Myocyte (in vitro differentiated cells): ENCODE measurements around the gene TSPAN18. TPM values are rescaled to one million over a fixed set of nuclear protein-coding genes. Genes with fewer than 3 reads are reported as not detected.

Experiments
- DNase-seq: peaks from one replicate; pipeline ENCODE4 v3.0.0-alpha.2; 2012; ENCODE audit warnings: low read depth
- polyA plus RNA-seq: library from polyadenylated mRNA; unstranded; fragments of >200 nt; gene quantifications from one replicate; pipeline ENCODE4 v1.2.1, GENCODE V29; 2012; ENCODE audit warnings: missing spikeins
- total RNA-seq: library from RNA; depleted of rRNA; stranded (reverse); fragments of >200 nt; gene quantifications from 2 replicates; pipeline ENCODE4 v1.2.3, GENCODE V29; 2014

The TSPAN18 gene, protein sequence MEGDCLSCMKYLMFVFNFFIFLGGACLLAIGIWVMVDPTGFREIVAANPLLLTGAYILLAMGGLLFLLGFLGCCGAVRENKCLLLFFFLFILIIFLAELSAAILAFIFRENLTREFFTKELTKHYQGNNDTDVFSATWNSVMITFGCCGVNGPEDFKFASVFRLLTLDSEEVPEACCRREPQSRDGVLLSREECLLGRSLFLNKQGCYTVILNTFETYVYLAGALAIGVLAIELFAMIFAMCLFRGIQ
- total RNA-seq, result 1.3 and 1.8 TPM in 2 replicates
- 2.2 TPM for polyA plus RNA-seq

DNA sequence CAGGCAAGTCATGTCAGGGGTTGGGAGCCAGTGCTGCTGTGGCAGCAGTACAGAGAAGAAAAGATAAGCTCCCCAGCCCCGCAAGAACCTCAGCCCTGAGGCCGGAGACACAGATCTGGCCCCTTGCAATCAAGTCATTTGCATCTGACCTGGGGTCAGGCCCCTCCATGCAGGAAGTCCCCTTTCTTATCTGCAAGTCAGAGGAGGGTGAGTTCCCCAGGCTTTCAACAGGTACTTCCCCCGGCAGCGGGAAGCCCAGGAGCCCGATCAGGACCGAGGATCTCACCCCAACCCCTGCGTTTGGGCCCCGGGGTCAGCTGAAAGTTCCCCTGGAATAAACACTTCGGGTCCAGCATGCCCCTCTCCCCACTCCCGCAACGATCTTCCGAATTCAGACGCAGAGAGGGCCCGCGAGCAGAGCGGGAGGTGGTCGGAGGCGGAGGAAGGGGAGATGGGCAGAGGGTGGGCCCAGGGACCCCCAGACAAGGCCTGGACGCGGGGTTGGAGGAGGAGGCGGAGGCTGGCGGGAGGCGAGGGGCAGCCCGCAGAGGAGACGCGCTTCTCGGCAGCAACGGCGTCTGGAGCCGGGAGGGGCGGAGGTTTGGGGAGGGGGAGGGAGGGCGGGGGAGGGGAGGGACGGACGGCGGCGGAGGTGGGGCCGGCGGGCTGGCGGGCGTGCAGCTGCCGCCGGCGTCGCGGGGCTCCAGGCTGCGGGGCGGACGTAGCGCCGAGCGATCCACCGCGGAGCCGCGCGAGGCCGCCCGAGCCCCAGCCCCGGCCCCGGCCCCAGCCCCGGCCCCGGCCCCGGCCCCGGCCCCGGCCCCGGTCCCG, at the start of gene TSPAN18:
Gene TSPAN18 (plus strand): TSS at position 680 of the 831 bp plus-strand sequence. CDS start 179,455 bp downstream, outside the sequence.
- no peak for DNase-seq

DNA sequence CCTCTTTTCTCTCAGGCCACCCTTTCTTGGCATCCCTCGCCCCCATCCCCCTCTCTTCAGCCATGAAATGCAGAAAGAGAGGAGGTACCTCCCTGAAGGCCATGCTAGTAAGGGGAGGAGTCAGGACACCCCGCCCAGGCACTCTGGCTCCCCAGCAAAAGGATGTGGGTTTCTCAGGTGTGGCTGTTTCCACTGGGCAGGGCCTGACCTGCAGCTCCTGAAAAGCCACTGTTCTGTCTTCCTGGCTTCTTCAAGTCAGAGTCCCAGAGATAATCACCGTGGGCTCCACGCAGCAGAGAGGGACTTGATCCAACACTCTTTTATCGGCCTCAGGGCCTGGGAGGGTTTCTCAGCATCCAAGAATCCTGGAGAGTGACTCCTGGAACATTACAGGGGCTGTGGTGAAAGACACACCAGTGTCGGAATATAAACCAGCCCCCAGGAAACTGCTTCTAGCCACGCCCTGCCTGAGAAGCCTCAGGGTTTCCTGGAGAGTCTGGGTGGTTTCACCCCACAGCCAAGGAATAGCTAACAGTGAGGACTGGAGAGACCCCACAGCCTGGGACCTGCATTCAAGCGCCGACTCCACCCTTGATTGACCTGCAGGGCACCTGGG, 45.7 kb upstream of the TSPAN18 start:
- no peak for DNase-seq

DNA sequence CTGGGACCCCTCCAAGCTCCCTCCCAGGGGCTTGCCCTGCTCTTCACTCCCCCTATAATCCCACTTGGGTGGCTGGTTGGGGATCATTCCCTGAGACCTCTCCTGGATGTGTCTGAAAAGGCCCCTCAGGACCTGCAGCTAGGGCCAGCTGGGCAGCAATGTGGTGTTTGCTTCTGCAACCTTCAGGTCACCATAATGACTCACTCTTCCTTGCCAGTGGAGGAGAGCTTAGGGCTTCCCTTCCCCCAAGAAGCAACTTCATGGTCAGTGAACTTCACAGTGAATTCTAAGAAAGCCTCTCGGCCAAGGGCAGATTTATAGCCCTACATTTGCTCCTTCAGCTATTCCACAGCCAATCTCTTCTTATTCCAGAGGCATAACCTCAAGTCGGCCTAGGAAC, 45.1 kb upstream of the TSPAN18 start:
- no peak for DNase-seq

DNA sequence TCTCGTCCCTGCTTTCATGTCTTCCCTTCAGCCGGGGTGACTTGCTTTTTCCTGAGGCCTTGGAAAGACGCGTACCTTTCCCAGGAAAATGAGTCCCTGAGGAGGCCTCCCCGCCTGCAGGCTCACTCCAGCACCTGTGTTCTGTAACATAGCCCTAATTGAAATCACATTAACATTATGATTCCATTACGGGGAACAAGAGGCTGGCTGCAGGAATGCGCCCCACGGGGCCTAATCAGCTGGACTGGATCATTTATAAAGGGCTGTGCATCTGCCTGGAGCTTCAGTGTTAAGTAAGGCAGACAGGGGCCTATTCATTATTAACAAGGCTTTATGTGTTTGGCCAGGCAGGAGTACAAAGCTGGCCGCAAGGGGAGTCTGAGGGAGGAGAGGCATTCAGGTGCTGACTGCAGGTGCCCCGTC, 41.9 kb upstream of the TSPAN18 start:
- no peak for DNase-seq

DNA sequence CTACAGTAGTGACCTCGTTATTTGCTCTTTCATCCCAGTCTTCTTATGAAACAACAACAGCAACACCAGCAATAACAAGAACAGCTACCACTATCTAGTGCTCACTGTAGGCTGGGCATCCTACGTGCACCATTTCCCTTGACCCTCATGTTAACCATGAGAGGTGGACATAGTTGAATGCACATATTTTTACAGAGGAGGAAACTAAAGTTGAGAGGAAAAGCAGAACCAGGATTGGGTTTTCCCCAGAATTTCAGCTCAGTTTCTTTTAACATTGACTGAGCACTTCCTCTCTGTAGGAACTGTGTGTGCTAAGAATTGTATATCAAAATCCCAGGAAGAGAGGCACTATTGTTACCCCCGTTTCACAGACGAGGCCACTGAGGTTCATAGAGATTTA, 39.4 kb upstream of the TSPAN18 start:
- DNase-seq, result no peak

DNA sequence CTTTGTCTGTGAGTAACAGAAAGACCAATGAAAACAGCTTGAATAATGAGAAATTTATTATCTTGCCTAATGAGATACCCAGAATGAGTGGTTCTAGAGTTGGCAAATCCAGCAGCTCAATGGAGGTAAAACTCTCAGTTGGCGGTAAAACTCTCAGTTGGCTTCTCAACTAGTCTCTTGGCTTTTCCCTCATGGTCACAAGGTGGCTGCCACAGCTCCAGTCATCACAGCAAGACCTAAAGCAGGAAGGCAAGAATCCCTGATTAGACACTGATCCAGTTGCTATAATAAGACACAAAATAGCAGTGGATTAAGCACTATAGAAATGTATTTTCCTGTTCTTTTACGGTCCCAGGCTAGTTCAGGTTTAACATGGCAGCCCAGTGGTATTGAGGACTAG, 37.5 kb upstream of the TSPAN18 start:
- DNase-seq, result no peak

DNA sequence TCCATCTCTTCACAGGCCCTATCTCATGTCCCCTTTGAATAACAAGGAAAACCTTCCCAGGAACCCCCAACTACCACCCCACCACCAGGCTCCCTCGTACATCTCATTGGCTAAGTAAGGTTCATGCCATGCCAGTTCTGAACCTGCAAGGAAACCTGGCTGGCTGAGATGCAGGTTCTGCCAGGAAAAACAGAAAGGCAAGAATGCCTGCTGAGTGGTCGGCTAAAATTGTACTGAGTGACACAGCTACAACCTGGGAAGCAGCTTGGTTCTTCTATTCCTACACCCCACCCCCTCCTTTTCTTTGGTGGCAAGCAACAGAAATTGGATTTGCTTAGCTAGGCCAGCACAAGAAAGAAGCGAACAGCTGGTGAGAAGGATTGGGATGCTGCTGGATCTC, 36.1 kb upstream of the TSPAN18 start:
- DNase-seq, result no peak

DNA sequence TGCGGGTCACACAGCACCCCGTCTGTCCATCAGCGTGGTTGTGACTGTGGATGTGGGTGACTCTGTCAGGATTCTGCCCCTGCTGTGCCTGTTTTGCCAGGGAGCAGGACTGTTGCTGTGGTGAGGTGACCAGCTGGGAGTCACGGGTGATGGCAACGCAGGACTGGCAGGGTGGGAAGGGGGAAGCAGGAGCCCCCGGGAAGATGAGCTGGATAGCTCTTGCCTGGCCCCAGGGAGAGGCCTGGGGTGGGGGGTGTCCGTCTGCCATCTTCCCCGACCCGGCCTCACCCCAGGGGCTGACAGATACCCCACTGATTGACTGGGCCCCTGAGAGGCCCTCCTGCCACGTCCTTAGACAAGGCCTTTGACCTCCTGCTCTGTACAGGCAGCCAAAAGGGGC, 34.3 kb upstream of the TSPAN18 start:
- no peak for DNase-seq

DNA sequence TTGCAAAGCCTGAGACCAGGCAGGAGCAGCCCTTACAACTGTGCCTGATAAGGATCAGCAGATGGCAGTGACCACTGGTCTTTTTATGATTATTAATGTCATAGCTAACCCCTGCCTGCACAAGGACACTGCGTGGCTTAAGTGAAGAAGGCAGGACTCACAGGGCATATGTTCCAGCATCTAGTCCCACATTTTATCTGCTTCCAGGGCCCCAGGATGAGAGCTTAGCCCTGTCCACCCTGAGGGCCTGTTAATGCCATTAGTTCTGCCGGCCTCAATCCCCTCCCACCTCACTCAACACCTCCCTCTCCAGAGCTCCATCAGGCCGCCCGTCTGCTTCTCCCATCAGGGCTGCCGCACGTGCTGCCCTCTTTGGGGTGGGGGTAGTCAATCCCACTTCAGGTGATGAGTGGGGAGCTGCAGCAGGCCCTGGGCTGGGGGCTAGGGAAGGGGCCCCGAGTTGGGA, 33.1 kb upstream of the TSPAN18 start:
- no peak for DNase-seq

DNA sequence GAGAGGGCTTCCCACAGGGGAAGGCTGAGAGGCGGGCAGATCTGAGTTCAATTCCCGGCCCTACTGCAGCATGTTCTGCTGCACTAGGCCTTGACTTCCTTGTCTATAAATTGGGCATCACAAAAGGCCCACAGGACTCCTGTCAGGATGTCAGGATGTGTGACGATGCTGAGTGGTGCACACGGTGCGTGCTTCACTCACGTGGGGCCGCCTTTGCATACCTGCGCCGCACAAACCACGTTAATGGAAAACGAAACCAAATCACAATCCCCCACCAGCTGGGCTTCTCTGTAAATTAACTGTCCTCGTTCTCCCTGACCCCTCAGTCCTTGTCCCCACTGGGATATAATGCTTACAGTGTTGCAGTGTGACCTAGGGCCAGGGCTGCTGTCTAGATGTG, 32.3 kb upstream of the TSPAN18 start:
- DNase-seq, result no peak

DNA sequence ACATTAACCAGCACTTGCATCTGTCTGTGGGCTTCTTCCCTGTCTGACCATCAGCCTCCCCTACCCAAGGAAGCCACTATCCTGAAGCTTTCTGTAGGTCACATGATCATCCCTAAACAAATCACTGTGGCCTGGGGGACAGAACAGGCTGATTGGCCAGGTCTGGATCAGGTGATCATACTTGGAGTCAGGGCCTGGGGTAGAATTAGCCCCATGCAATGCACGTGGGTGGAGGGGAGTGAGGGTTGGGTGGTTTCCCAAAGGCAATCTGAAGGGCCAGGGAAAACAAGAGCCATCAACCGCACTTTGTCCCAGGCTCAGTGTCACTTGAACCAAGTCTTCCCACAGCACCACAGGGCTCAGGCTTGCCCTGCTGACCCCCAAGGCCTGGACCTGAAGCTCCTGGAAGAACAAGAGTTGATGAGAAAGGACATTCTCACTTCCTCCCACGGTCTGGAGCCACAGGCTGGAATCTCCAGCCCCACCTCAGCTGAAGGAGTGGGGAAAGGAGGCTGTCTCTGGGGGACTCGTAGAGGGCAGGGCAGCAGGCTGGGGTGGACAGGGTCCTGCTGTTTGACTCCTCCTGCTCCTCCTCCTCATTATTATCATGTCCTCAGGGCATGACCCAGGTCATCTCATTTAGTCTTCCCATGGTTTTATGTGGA, 31.5 kb upstream of the TSPAN18 start:
- DNase-seq, result no peak

DNA sequence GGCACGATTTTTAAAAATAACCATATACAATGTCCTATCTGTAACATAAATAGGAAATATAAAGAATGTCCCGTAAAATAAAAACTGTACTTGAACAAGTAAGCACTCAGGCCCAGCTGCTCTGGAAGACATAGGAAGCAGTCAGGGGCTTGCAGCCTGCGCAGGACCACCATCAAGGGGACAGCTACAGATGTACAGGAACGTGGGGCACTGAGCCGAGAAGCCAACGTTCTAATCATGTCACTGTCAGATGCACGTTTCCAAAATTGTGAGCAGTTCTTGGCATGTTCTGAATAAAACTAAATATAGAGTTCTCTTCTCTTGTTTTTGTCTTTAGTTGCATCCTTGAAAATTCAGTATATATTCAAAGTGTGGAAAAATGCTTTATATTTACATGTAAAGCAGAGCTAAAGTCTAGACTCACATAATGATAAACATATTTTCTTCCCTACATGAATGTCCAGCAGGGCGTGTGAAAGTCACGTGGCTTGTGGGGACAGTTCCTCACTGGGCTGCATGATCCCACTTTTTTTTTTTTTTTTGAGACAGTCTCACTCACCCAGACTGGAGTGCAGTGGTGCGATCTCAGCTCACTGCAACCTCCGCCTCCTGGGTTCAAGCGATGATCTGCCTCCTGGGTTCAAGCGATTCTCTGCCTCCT, 28.4 kb upstream of the TSPAN18 start:
- no peak for DNase-seq

DNA sequence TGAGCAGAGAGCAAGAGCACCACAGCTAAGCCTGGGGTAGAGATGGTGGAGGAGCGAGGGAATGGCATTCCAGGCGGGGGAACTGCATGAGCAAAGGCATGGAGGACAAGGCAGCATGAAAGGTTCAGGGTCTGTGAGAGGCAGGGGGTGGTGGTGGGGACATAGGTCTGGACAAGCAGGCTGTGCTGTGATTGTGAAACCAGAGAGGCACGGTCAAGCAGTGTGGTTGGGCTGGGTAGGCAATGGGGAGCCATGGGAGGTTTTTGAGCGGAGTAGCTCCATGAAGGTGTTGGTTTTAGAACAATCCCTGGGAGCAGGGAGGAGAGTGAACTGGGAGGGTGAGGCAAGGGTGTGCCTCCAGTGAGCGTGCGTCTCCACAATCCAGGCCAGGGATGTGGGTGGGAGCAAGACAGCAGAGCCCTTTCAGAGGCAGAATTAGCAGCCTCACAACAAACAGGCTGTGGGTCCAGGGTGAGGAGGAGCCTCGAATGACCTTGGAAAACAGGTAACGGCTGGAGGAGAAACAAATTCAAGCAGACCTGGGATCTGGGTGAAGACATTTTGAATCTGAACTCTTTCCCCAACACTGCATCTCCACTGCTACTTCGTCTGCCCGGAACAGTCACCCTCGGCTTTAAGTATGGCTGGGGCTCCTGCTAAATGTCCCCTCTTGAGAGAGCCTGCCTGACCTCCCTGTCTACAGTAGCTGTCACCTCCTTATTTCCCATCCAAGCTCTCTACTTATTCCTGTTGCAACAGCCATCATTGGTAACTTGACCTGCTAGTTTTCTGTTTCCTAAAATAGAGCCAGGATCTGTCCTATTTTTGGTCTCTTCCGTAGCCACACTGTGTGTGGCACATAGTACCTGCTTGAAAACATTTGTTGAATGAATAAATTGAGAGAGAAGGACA, 27.0 kb upstream of the TSPAN18 start:
- no peak for DNase-seq

DNA sequence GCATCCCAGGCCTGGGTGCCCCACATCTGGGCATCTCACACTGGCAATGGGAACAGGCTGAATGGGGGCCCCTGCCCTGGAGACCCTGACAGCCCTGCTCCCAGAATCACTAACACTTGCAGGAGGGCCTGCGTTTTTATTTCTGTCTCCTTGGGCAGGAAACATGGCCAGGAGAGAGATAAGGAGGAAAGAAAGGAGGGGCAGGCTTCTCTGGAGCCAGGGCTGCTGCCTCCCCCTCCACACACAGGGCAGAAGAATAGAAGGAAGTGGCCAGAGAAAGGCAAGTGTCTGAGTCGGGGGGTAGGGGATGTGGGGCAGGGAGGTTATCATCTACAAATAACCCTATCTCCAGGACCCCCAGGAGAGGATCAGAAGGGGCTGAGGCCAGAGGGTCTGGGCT, 25.5 kb upstream of the TSPAN18 start:
- no peak for DNase-seq

DNA sequence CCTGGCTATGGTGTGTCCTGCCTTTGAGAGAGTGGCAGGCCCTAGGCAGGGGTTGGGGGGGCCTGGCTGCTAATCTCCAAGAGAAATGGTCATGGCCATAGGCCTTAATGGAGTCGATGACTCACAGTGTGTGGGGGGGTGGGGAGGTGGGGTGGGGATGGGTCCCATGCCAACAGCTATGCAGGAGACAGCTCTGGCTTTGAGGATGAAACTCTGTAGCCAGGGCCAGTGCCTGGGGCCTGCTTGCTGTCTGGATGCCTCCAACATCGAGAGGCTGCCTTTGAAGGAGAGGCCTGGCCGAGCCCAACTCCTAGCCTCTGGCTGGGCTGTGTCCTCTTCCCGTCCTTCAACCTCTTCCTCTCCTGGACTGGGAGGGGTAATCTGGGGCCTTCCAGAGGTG, 23.9 kb upstream of the TSPAN18 start:
- no peak for DNase-seq

DNA sequence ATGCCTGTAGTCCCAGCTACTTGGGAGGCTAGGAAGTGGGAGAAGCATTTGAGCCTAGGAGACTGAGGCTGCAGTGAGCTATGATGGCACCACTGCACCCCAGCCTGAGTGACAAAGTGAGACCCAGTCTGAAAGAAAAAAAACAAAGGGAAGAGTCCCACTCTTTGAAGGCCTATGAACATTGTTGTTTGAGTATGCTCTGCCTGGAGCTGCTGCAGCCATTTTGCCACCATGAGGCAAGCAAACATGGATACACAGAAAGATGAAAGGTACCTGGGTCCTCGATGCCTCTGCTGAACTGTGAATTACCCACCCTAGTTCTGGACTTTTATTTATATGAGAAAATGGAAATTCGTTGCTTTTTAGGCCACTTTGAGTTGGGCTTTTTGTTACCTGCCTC, 19.7 kb upstream of the TSPAN18 start:
- DNase-seq, result no peak

DNA sequence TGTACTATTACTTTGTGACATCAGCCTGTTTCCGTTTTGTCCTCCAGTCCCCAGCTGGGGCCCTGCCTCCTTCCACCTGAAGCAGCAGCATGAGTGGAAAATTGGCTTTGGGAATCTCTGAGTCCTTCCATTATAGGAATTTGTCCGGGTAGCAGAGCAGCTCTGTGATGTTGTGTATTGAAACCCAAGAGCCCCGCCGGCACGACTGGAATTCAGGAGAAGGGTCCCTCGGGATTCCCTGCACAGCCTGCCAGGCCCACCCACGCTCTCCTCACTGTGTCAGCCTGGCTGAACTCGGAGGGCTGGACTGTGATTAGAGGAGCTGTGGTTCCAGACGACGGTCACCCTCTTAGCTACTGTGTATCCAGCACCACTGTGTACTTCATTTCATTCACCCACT, 18.8 kb upstream of the TSPAN18 start:
- peak; percentile 13 for DNase-seq

DNA sequence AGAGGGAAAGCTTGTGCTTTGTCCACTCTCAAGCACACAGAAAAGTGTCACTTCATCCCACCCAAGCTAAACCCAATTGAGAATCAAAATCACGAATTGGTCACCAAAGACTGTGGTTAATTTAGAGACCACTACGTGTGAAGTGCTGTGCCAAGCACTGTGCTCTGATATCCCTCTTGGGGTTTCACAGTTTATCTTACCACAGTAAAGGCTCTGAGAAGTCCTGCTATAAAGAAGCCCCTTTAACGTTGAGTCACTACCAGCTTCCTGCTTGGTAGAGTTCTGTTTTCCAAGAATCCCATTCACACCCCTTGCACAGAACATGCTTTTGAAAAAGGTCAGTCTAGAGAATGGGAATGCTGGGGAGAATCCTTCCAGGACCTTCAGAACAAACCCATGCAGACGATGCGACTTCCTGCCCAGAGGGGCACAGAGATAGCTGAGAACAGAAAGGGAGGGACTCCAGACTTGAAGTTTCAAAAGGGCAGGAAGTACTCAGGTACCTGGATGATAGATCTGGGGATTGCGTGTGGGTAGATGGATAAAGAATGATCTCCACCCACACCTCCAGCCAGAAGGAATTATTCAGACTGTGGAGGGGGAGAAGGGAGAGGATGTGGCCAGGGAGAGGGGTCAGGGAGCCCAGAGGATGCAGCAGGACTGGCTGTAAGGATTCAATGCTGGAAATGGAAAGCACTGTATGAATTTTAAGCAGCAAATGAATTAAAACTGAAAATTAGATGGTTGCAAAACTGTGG, 18.1 kb upstream of the TSPAN18 start:
- no peak for DNase-seq

DNA sequence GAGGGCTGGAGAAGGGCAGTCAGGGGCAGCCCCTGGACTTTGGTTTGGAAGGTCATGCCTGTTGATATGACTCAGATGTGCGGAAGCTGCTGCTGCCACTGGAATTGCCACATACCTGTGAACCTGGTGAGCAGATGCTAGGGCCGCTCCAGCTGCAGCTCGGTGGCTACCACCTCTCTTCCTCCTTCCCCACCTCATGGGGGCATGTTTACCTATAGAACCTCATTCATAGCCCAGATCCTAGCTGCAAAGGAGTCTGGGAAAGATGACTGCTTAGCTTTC, 17.5 kb upstream of the TSPAN18 start:
- no peak for DNase-seq

DNA sequence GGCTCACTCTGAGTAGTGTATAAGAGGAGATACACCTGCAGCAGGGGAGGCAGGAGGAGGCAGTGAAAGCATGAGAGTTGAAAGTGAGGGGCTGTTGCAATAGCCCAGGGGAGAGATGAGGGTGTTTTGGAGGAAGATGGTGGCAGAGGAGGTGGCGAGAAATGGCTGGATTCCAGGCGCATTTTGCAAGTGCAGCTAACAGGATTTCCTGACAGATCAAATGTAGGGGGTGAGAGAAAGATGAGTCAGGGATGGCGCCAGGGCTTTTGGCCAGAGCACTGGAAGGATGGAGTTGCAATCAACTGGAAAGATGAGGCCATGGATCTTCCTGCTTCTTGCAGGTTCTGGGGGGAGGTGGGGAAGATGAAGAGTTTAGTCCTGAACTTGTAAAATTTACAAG, 16.8 kb upstream of the TSPAN18 start:
- DNase-seq, result no peak
